ENCODE results near the gene NRG2. TPM values are rescaled to one million over a fixed set of nuclear protein-coding genes. Genes with fewer than 3 reads are reported as not detected.

NRG2 gene
- total and polyA plus RNA-seq, 2 donors, result 1.4 to 5.1 TPM

DNA sequence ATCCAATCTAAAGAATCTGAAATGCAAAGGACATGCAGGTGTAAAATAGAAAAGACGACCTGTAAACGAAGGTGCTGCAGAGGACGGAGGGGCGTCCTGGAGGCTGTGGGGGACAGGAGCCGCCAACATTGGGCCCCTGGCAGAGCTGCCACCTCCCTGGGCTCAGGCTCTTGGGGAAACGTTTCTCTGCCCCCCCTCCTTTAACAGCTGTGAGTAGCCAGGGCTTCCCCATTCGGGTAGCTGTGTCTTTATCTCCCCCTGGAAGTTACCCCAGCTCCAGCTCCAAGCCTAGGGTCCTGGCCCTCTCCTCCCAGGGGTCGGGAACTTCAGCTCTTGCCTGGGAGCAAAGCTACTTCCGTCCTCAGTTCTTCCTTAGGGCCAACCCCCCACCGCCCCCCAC is 196.0 kb downstream of the NRG2 start:
- WGBS, result 69% methylated on average over 10 of the region's 10 CpGs
- DNase-seq (ENCODE audit: extremely low spot score), result no peak
- Histone ChIP-seq H3K27ac (ENCODE audit: low read depth) (no peak overlapping the region), H3K4me1 (ENCODE audit: insufficient read depth) (no peaks in the 10 kb centered on the region), H3K4me3 (ENCODE audit: low read depth, low read length) (no peak overlapping the region), H3K36me3 (ENCODE audit: insufficient read depth) (no peaks in the 10 kb centered on the region)

DNA sequence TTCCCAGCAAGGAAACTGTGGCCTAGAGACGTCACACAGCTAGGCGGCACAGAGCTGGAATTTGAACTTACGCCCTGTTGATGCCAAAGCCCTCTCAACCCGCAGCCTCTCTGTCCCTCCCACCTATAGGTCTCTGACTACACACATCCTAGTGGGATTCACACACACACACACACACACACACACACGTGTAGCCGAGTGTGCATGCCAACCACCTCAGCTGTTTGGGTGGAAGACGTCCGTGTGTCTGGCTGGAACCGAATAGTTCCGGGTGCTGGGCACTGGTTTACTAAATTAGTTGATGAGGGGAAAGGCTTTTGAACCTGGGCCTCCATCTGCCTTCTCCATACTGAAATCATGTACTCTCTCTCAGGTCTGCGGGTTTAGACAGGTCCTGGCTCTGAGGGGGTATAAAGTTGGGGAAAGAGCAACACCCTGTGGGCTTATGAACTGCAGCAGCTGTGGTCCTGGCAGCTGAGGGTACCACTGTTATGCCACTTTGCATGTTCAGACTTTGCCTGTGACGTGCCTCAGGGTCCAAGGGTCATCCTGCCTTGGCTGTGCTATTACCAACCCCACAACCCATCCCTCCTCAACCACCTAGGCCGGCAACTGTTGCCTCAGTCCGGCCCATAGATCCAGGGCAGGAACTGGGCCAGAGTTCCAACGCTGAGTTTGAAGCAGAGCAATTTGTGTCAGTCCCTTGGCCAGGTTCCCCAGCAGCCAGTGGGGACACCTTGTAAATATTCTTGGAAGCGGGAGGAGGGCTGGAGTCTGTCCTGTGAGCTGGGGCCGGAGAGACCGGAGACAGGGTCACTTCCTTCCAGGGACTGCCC is 197.0 kb downstream of the NRG2 start:
- Histone ChIP-seq H3K27ac (ENCODE audit: low read depth) (no peak overlapping the region), H3K36me3 (ENCODE audit: insufficient read depth) (no peaks in the 10 kb centered on the region), H3K4me1 (ENCODE audit: insufficient read depth) (no peaks in the 10 kb centered on the region), H3K4me3 (ENCODE audit: low read depth, low read length) (no peak overlapping the region)
- no peak for DNase-seq (ENCODE audit: extremely low spot score)
- 66% methylated on average over 18 of the region's 18 CpGs for WGBS

DNA sequence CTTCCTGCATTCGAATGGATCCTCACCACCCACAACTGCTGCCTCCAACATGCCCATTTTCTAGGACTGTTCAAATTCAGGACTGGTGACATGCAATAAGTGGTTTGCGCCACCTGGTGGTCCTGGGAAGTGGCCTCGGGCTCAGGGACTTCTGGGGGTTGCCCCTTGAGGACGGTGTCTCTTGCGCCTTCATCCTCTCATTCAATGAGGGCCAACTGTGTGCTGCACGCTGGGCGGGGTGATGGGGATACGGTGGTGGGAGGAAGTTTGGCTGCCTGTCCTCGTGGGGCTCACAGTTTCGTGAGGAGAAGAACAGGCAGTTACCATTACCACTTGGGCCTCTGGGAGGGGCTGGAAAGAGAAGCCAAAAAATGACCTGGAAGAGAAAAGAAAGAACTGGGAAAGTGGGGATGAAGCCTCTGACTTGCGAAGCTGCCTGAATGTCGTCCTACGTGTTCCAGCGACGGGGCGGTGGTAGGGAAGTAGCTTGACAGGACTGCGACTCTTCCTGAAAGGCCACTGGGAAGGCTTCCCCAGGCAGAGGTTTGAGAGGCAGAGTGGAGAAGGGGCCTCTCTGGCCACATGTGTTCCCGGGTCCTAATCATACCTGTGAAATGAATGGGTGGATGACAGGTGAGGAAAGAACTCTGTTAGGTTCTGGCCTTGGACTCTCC is 198.5 kb downstream of the NRG2 start:
- Histone ChIP-seq H3K4me3 (ENCODE audit: low read depth, low read length) (no peak overlapping the region), H3K4me1 (ENCODE audit: insufficient read depth) (no peaks in the 10 kb centered on the region), H3K27ac (ENCODE audit: low read depth) (no peak overlapping the region), H3K36me3 (ENCODE audit: insufficient read depth) (no peaks in the 10 kb centered on the region)
- 55% methylated on average over 18 of the region's 18 CpGs for WGBS
- DNase-seq (ENCODE audit: extremely low spot score), result no peak

- no peaks in the 10 kb centered on the region for H3K36me3 ChIP-seq (ENCODE audit: insufficient read depth)
- H3K4me1 ChIP-seq (ENCODE audit: insufficient read depth), result no peaks in the 10 kb centered on the region
- no peak overlapping the region for H3K4me3 ChIP-seq (ENCODE audit: low read depth, low read length)
- whole genome bisulfite sequencing, result 42% methylated on average over 5 of the region's 5 CpGs
- no peak for DNase-seq (ENCODE audit: extremely low spot score)
- H3K27ac ChIP-seq (ENCODE audit: low read depth), result no peak overlapping the region
These were observed 199.1 kb downstream of the NRG2 start for GRCh38 chr5:139843991-139844390.

GRCh38 chr5:139842321-139842720 is 200.8 kb downstream of the NRG2 start:
- H3K4me3 ChIP-seq (ENCODE audit: low read depth, low read length), result no peak overlapping the region
- WGBS, result 92% methylated on average over 7 of the region's 7 CpGs
- no peak for DNase-seq (ENCODE audit: extremely low spot score)
- H3K27ac ChIP-seq (ENCODE audit: low read depth), result no peak overlapping the region
- no peaks in the 10 kb centered on the region for H3K36me3 ChIP-seq (ENCODE audit: insufficient read depth)
- no peaks in the 10 kb centered on the region for H3K4me1 ChIP-seq (ENCODE audit: insufficient read depth)

GRCh38 chr5:139841549-139841948 is 201.6 kb downstream of the NRG2 start:
- H3K4me1 ChIP-seq (ENCODE audit: insufficient read depth), result no peaks in the 10 kb centered on the region
- no peak overlapping the region for H3K27ac ChIP-seq (ENCODE audit: low read depth)
- WGBS, result 78% methylated on average over 4 of the region's 4 CpGs
- no peak for DNase-seq (ENCODE audit: extremely low spot score)
- no peak overlapping the region for H3K4me3 ChIP-seq (ENCODE audit: low read depth, low read length)
- H3K36me3 ChIP-seq (ENCODE audit: insufficient read depth), result no peaks in the 10 kb centered on the region

- H3K36me3 ChIP-seq (ENCODE audit: insufficient read depth), result no peaks in the 10 kb centered on the region
- 89% methylated on average over 8 of the region's 8 CpGs for WGBS
These were observed 203.2 kb downstream of the NRG2 start for GRCh38 chr5:139839918-139840317.

DNA sequence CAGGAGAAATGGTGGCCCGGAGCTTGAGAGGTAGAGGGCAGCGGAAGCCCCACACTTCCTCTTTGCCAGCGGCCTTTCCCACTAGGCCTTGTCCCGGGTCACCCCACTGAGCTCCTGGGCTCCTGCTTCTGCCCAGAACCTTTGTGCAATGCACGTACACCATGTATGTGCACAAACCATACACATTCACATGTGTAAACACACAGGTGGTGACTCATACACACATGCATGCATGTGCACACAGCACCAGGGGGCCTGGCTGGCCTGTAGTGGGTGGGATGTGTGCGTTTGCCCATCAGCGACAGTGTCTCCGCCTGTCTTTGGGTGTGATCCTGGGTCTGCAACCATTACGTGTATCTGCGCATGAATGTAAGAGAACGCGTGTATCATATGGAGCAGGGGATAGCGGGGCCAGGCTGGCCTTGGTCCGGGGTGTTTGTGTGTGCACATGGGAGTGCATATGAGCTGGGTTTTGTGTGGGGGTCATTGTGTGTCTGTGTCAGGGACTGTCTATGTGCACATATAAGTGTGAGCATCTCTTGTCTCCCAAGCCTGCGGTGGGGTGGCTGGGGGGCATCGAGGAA is 203.8 kb downstream of the NRG2 start:
- no peaks in the 10 kb centered on the region for H3K4me1 ChIP-seq (ENCODE audit: insufficient read depth)
- H3K4me3 ChIP-seq (ENCODE audit: low read depth, low read length), result no peak overlapping the region
- H3K27ac ChIP-seq (ENCODE audit: low read depth), result no peak overlapping the region
- DNase-seq (ENCODE audit: extremely low spot score), result no peak
- H3K36me3 ChIP-seq (ENCODE audit: insufficient read depth), result no peaks in the 10 kb centered on the region
- whole genome bisulfite sequencing, result 94% methylated on average over 16 of the region's 16 CpGs

More at GRCh38 chr5:139839918-139840317, 203.2 kb downstream of the NRG2 start:
- H3K27ac ChIP-seq (ENCODE audit: low read depth), result no peak overlapping the region
- no peak for DNase-seq (ENCODE audit: extremely low spot score)
- H3K4me1 ChIP-seq (ENCODE audit: insufficient read depth), result no peaks in the 10 kb centered on the region
- no peak overlapping the region for H3K4me3 ChIP-seq (ENCODE audit: low read depth, low read length)

- WGBS, result 89% methylated on average over 12 of the region's 12 CpGs
- H3K36me3 ChIP-seq (ENCODE audit: insufficient read depth), result no peaks in the 10 kb centered on the region
- H3K4me3 ChIP-seq (ENCODE audit: low read depth, low read length), result no peak overlapping the region
- DNase-seq (ENCODE audit: extremely low spot score), result no peak
- H3K4me1 ChIP-seq (ENCODE audit: insufficient read depth), result no peaks in the 10 kb centered on the region
- no peak overlapping the region for H3K27ac ChIP-seq (ENCODE audit: low read depth)
These were observed 204.5 kb downstream of the NRG2 start for GRCh38 chr5:139838381-139839197.

DNA sequence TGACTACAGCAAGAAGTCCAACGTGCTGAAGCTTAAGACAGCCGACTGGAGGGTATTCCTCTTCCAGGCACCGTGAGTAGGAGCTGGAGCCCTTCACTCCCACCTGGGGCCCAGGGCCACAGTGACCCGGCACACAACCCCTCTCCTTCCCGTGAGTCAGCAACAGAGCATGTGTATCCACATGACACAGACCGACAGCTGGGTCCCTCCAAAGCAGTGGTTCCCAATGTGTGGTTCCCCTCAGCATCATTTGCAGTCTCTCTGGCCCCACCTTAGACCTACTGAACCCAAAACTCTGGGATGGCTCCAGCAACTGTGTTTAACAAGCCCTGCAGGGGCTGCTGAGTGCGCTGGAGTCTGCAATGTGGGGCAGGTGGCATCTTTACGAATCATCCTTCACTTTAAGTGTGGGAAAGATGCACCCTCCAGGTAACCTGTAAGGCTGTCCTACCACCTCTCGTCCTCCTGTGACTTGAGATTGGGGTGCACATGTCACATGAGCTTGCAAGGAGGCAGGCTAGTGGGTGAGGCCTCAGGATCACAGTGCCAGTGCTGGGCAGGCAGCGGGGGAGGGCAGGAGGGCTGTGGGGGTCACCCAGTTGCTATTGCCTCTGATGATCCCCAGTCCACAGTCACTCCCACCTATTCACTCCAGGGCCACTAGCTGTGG is 205.3 kb downstream of the NRG2 start:
- Histone ChIP-seq H3K4me1 (ENCODE audit: insufficient read depth) (no peaks in the 10 kb centered on the region), H3K4me3 (ENCODE audit: low read depth, low read length) (no peak overlapping the region), H3K27ac (ENCODE audit: low read depth) (no peak overlapping the region), H3K36me3 (ENCODE audit: insufficient read depth) (no peaks in the 10 kb centered on the region)
- no peak for DNase-seq (ENCODE audit: extremely low spot score)
- WGBS, result 83% methylated on average over 10 of the region's 10 CpGs

GRCh38 chr5:139836469-139837208 is 206.5 kb downstream of the NRG2 start:
- WGBS, result 93% methylated on average over 22 of the region's 22 CpGs
- DNase-seq (ENCODE audit: extremely low spot score), result no peak

GRCh38 chr5:139835656-139836055 is 207.4 kb downstream of the NRG2 start:
- 49% methylated on average over 3 of the region's 3 CpGs for WGBS
- H3K4me3 ChIP-seq (ENCODE audit: low read depth, low read length), result no peak overlapping the region

More at GRCh38 chr5:139836469-139837208, 206.5 kb downstream of the NRG2 start:
- Histone ChIP-seq H3K27ac (ENCODE audit: low read depth) (no peak overlapping the region), H3K4me3 (ENCODE audit: low read depth, low read length) (no peak overlapping the region), H3K4me1 (ENCODE audit: insufficient read depth) (no peaks in the 10 kb centered on the region), H3K36me3 (ENCODE audit: insufficient read depth) (no peaks in the 10 kb centered on the region)

More at GRCh38 chr5:139835656-139836055, 207.4 kb downstream of the NRG2 start:
- DNase-seq (ENCODE audit: extremely low spot score), result no peak
- Histone ChIP-seq H3K4me1 (ENCODE audit: insufficient read depth) (no peaks in the 10 kb centered on the region), H3K27ac (ENCODE audit: low read depth) (no peak overlapping the region), H3K36me3 (ENCODE audit: insufficient read depth) (no peaks in the 10 kb centered on the region)

Measured in urinary bladder (tissue), 4 donors.